Measurements from ENCODE around the gene BUB1B.

Gene BUB1B

GRCh38 chr15:40182358-40183029 is 21.6 kb downstream of the BUB1B start:
- DNase-seq (ENCODE audit: low spot score) = no peak

DNA sequence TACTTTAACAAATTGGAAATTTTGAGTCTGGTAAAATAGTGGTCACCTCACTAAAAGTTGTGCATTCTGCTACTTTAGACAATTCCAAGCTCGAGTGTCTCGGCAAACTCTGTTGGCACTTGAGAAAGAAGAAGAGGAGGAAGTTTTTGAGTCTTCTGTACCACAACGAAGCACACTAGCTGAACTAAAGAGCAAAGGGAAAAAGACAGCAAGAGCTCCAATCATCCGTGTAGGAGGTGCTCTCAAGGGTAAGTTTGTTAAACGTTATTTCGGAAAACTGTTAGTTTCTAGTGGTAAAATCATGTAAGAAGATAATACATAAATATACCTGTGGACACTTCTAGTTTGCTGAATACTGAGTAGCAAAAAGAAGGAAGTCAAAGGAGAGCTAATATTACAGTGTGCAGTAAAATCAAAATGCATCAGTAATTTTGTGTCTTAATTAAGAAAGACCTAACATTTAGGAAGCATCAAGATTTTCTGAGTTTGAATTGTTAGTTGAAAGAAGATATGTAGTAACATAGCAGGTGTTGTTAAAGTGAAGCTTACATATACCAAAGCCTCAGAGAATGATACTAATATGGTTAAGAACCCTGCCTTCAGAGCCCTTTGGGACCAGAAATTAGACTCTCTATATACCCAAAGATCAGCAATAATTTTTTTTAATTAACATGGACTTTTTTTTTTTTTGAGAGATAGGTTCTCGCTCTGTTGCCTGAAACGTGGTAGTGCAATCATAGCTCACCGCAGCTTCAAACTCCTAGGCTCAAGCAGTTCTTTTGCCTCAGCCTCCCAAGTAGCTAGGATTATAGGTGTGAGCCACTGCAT is 23.0 kb downstream of the BUB1B start:
- DNase-seq (ENCODE audit: low spot score) = peak; percentile 7

DNA sequence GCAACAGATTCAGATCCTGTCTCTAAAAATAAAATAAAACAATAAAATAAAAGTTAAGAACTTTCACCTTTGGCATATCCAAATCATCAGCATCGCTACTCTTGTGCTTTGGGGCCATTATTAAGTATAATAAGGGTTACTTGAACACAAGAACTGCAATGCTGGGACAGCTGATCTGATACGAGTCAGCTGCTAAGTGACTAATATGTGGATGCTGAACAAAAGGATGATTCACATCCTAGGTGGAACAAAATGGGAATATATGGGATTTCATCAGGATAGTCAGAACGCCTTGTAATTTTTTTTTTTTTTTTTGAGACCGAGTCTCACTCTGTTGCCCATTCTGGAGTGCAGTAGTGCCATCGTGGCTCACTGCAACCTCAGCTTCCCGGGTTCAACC is 29.7 kb downstream of the BUB1B start:
- no peak for DNase-seq (ENCODE audit: low spot score)

GRCh38 chr15:40192942-40193341 is 32.1 kb downstream of the BUB1B start:
- no peak for DNase-seq (ENCODE audit: low spot score)

DNA sequence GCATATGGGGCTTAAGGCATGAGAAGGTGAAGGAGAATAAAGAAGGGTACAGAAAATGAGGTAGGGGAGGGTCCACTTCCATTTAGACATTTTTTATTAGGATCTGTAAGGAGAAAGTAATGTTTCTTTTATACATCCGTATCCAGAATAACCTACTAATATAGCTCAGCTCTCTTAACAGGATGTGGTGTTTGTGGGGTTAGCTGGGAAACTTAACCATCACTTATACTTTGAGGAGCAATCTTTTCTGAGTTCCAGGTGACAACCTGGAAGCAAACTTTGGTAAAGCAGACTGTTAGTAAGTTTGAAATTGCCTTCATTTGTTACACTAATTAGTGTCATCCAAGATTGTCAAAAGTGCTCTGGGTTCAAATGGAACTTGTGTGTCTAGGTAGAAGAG is 36.6 kb downstream of the BUB1B start:
- no peak for DNase-seq (ENCODE audit: low spot score)

DNA sequence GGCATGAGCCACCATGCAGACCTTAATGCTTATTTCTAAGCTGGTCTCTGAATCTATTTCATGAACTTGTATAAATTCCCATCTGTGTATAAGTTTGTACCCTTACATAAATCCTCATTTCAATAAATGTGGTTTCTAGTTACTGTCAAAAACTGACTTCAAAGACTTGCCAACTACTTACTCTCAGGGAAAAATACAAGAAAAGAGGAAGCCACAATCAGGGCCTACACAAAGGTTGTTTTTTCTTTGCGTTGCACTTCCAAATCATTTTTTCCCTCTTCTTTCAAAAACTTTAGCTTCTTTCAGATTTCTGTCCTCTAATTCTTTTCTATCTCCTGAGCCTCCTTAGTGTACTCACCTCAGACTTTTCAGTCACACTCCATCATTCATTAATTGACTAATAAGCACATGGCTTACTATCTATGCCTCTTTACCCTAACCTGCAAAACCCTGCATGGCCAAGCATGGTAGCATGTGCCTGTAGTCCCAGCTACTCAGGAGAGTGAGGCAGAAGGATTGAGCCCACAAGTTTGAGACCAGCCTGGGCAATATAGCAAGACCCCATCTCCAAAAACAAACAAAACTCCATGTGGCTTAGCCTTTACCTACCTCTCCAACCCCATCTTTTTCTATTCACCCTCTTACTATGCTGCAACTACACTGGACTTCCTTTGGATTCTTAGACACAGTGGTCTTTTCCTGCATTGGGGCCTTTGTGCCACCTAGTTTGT is 37.7 kb downstream of the BUB1B start:
- DNase-seq (ENCODE audit: low spot score) = no peak

DNA sequence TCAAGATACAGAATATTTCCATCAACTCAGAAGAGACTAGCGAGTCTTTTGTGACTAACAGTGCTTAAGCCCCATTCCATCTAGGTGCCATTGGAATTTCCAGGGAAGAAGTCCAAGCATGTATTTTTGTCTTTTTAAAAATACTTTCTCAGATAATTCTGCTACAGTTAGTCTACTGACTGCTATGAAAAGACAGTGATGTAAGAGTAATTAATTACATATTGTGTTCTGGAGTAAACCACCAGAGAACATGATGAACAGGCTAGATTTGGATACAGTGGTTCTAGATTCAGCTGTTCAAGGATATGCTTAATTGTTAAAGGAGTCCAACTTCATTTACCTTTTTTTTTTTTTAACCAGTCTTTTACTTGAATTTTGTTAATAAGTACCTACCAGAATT is 43.2 kb downstream of the BUB1B start:
- DNase-seq (ENCODE audit: low spot score) = no peak

GRCh38 chr15:40217166-40217824 is 56.4 kb downstream of the BUB1B start:
- peak; percentile 74 for DNase-seq (ENCODE audit: low spot score)

- DNase-seq (ENCODE audit: low spot score) = no peak
These were observed 58.9 kb downstream of the BUB1B start for GRCh38 chr15:40219801-40220200.

DNA sequence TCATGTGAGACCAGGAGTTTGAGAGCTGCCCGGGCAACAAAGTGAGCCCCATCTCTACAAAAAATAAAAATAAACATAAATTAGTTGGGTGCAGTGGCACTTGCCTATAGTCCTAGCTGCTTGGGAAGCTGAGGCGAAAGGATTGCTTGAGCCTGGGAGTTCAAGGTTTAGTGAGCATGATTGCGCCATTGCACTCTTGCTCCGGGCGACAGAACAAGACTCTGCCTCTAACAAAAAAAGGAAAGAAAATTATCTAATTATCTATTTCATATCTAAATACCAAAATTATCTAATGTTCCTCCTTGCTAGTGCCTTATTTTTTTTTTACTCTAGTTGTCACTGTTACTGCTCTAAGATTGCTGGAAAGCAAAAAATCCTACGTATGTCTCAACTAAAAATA is 61.3 kb downstream of the BUB1B start:
- DNase-seq (ENCODE audit: low spot score) = no peak

- no peak for DNase-seq (ENCODE audit: low spot score)
These were observed 65.9 kb downstream of the BUB1B start for GRCh38 chr15:40226736-40227135.

GRCh38 chr15:40229316-40229715 is 68.4 kb downstream of the BUB1B start:
- no peak for DNase-seq (ENCODE audit: low spot score)

DNA sequence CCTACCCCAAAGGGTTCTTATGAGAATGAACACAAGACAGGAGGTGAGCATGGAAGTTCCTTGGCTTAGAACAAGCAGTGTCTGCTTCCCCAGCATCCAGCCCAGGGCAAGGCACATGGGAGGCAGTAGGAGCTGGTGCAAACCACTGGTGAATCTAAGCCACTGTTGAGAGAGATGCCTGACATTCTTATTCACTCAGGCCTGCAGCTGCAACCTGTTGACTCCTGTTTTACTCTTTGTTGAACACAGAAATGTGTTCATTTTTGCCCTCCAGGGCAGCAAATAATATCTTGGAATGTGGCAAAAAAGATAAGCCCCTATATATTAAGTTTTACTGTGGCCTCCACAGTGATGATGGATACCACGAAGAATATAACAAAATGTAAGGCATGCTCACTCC is 69.1 kb downstream of the BUB1B start:
- DNase-seq (ENCODE audit: low spot score) = no peak

GRCh38 chr15:40232625-40233070 is 71.8 kb downstream of the BUB1B start:
- no peak for DNase-seq (ENCODE audit: low spot score)

- DNase-seq (ENCODE audit: low spot score) = no peak
These were observed 73.1 kb downstream of the BUB1B start for GRCh38 chr15:40233727-40234577.

DNA sequence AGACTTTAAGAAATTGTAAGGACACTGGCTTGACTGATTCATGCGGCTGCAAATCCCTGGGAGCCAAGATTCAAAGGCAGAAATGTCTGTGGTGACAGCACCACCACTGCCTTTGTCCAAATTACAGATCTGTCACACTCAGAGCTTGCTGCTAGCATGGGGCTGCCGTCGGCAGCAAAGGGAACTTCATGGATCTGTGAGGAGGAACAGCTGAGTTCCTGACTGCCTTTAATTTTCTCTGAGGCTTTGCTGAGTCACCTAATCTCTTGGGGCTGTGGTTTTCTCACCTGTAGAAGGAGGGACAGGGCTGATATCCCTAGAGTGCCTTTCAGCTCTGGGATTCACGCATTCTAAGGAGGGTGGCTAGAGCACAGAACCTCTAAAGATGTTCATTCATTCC is 73.9 kb downstream of the BUB1B start:
- no peak for DNase-seq (ENCODE audit: low spot score)

DNA sequence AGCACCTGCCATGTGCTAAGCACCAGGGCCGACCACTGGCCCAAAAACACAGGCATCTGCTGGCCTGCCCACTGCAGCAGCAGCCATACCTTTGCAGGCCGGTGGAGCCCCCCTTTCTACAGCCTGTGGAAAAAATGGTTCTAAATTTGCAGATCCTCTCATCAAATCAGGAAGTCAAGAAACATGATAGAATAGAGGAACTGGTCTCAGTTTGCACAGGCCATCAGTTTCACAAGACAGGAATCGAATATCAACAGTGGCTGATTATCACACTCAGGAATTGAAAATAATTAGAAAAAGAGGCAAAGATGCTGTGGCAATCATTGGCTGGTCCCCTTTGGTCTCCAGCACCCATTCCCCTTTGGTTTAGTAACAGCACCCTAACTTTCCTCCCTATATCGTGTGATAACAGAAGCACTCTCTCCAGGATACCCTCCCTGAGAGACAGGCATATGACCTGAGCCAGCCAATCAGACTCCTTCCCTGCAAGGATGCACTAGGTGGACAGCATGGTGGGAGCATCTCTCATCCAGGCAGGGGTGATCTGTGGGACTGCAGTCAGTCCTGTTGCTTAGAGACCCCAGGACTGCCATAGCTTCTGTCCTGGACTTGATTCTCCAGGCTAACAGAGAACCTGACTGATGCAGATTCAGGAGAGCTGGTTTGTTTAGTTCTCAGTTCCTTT is 74.5 kb downstream of the BUB1B start:
- DNase-seq (ENCODE audit: low spot score) = no peak

- DNase-seq (ENCODE audit: low spot score) = no peak
These were observed 77.9 kb downstream of the BUB1B start, which contains the start of gene PAK6 for GRCh38 chr15:40238532-40239403. PAK6 (plus strand) TSS chr15:40239063; CDS start chr15:40264786, 25,723 bp downstream.

GRCh38 chr15:40239404-40239692 is 78.5 kb downstream of the BUB1B start:
- DNase-seq (ENCODE audit: low spot score) = no peak

All from globus pallidus (tissue), 1 donor.